A549 (cell line): ENCODE data around the gene P2RX4. TPM values are rescaled to one million over a fixed set of nuclear protein-coding genes. Genes with fewer than 3 reads are reported as not detected.

ENCODE experiments used
- ATAC-seq, 2 experiments: fragments of 200-7000 bp in 1 of 2; fragments of >200 bp in 1 of 2; cut with Nextera tagmentation in 1 of 2; cut with Tn5 transposase in 1 of 2; 3 replicates each; pipeline versions ENCODE4 v1.8.0 to v1.9.1; 2018 to 2020; ENCODE audit warnings: mild to moderate bottlenecking in 1 of 2, moderate library complexity in 1 of 2
- CTCF ChIA-PET: fragments of 300-600 bp; sonication (Branson Sonifier 250); formaldehyde crosslinking; extraction: SDS; loops from one replicate; lab custom pipeline; 2021; ENCODE audit warnings: antibody characterized with exemption, inconsistent platforms; lab: Yijun Ruan, JAX
- POLR2A ChIA-PET: fragments of 350-600 bp; formaldehyde crosslinking; extraction: SDS; loops from one replicate; lab custom pipeline; 2021; ENCODE audit warnings: antibody characterized with exemption, inconsistent platforms; lab: Yijun Ruan, JAX
- DNase-seq, 2 experiments: peaks; one replicate each; pipeline versions ENCODE4 v3.0.0 to v3.0.0-alpha.2; 2011 to 2016; ENCODE audit warnings: low read depth in 1 of 2, low spot score in 1 of 2
- FAIRE-seq: peaks from 2 replicates; lab custom pipeline; 2011; peaks lifted over from hg19 to GRCh38; lab: Jason Lieb, UNC
- H3K27ac ChIP-seq, 2 experiments: fragments of >200 bp; sonication (Bioruptor Twin); formaldehyde crosslinking; 3 replicates each; pipeline ENCODE4 v1.5.1; 2016 to 2017
- H3K4me1 ChIP-seq: fragments of >200 bp; sonication (Bioruptor Twin); formaldehyde crosslinking; 3 replicates; pipeline ENCODE4 v1.6.1; 2016
- H3K4me2 ChIP-seq: fragments of >200 bp; sonication (Bioruptor Twin); formaldehyde crosslinking; 3 replicates; pipeline ENCODE4 v1.6.1; 2016
- H3K4me3 ChIP-seq: fragments of >200 bp; sonication (Bioruptor Twin); formaldehyde crosslinking; 3 replicates; pipeline ENCODE4 v1.5.1; 2016
- H3K9me3 ChIP-seq: fragments of >200 bp; sonication (Bioruptor Twin); formaldehyde crosslinking; 3 replicates; pipeline ENCODE4 v1.6.1; 2016
- CBX8 ChIP-seq: fragments of 200-600 bp; sonication (generic); IDR thresholded peaks from 2 replicates; pipeline ENCODE4 v1.6.1; 2016
- CHD4 ChIP-seq: fragments of 200-600 bp; sonication (generic); IDR thresholded peaks from 2 replicates; pipeline ENCODE4 v1.6.1; 2016; ENCODE audit warnings: antibody characterized with exemption, mild to moderate bottlenecking, borderline replicate concordance
- EHF ChIP-seq: fragments of 250-450 bp; sonication (Bioruptor Pico); IDR thresholded peaks from 2 replicates; pipeline ENCODE4 v1.5.0; 2020; ENCODE audit warnings: mild to moderate bottlenecking
- FOXS1 ChIP-seq: fragments of 250-450 bp; sonication (Bioruptor Pico); IDR thresholded peaks from 2 replicates; pipeline ENCODE4 v1.5.0; 2020; ENCODE audit warnings: mild to moderate bottlenecking, moderate library complexity
- HOXB13 ChIP-seq: fragments of 250-450 bp; sonication (Bioruptor Pico); IDR thresholded peaks from 2 replicates; pipeline ENCODE4 v1.5.0; 2020; ENCODE audit warnings: low read depth, mild to moderate bottlenecking, moderate library complexity
- HOXB5 ChIP-seq: fragments of 250-450 bp; sonication (Bioruptor Pico); IDR thresholded peaks from 2 replicates; pipeline ENCODE4 v1.5.0; 2020; ENCODE audit warnings: mild to moderate bottlenecking, moderate library complexity
- MAZ ChIP-seq: fragments of 150-350 bp; IDR thresholded peaks from 2 replicates; pipeline ENCODE4 v1.6.1; 2014; ENCODE audit warnings: antibody characterized with exemption, low read depth, low read length, borderline replicate concordance
- NFE2L2 ChIP-seq: fragments of 150-350 bp; conservative IDR thresholded peaks from 2 replicates; pipeline ENCODE4 v1.6.1; 2014; ENCODE audit warnings: low read length
- PHF8 ChIP-seq: fragments of 200-600 bp; sonication (generic); IDR thresholded peaks from 2 replicates; pipeline ENCODE4 v1.6.1; 2016; ENCODE audit warnings: low read depth, mild to moderate bottlenecking, antibody characterized with exemption, moderate library complexity, borderline replicate concordance
- RFX5 ChIP-seq: fragments of 450-650 bp; IDR thresholded peaks from 2 replicates; pipeline ENCODE4 v1.7.1; 2014; ENCODE audit warnings: antibody characterized with exemption, mild to moderate bottlenecking, moderate library complexity
- SMC3 ChIP-seq: fragments of >200 bp; sonication (Bioruptor Twin); formaldehyde crosslinking; IDR thresholded peaks from 3 replicates; pipeline ENCODE4 v1.6.1; 2018; ENCODE audit warnings: inconsistent platforms
- TFCP2L1 ChIP-seq: fragments of 250-450 bp; sonication (Bioruptor Pico); IDR thresholded peaks from 2 replicates; pipeline ENCODE4 v1.5.0; 2021; ENCODE audit warnings: mild to moderate bottlenecking
- TP53 ChIP-seq: fragments of 250-450 bp; sonication (Bioruptor Pico); IDR thresholded peaks from 2 replicates; pipeline ENCODE4 v1.5.0; 2021; ENCODE audit warnings: mild to moderate bottlenecking, moderate library complexity
- ZFP36 ChIP-seq: fragments of 450-650 bp; IDR thresholded peaks from 2 replicates; pipeline ENCODE4 v1.6.1; 2014; ENCODE audit warnings: borderline replicate concordance; ENCODE audit not compliant: partially characterized antibody
- ZSCAN20 ChIP-seq: fragments of 250-450 bp; sonication (Bioruptor Pico); IDR thresholded peaks from 2 replicates; pipeline ENCODE4 v1.8.0; 2022; ENCODE audit warnings: mild to moderate bottlenecking, moderate library complexity
- WGBS: methylation state at CpG from one replicate; pipeline ENCODE4 v1.1.6; 2017; ENCODE audit errors: missing lambda C conversion rate; 5-methylcytosine and 5-hydroxymethylcytosine counted together
- polyA plus RNA-seq, 4 experiments: library from polyadenylated mRNA; depleted of rRNA in 3 of 4; stranded (reverse); fragments of >200 nt; fragmentation: RNase III in 1 of 4; extraction: RNeasy Plus Mini Kit Qiagen cat#74134 plus additional on column Dnase treatment in 1 of 4; gene quantifications; 2 replicates in 3 of 4; 3 replicates in 1 of 4; pipeline ENCODE4 v1.2.3, GENCODE V29; 2011 to 2017
- TF ChIP-seq, protein P1 (sequence below): fragments of 200-600 bp; sonication (generic); IDR thresholded peaks from 2 replicates; pipeline ENCODE4 v1.6.1; 2016; ENCODE audit warnings: antibody characterized with exemption, mild to moderate bottlenecking, moderate library complexity
- TF ChIP-seq, protein P2 (sequence below): fragments of 250-450 bp; sonication (Bioruptor Pico); IDR thresholded peaks from 2 replicates; pipeline ENCODE4 v1.5.0; 2020; ENCODE audit warnings: low read depth, mild to moderate bottlenecking, moderate library complexity
- TF ChIP-seq, protein P3 (sequence below): fragments of >200 bp; sonication (Bioruptor Twin); formaldehyde crosslinking; IDR thresholded peaks from 2 replicates; pipeline ENCODE4 v1.6.1; 2016

P2RX4 gene
- polyA plus RNA-seq, 2 of the 4 experiments (the other 2 are of a cell fraction): 16.0 to 27.5 TPM

DNA sequence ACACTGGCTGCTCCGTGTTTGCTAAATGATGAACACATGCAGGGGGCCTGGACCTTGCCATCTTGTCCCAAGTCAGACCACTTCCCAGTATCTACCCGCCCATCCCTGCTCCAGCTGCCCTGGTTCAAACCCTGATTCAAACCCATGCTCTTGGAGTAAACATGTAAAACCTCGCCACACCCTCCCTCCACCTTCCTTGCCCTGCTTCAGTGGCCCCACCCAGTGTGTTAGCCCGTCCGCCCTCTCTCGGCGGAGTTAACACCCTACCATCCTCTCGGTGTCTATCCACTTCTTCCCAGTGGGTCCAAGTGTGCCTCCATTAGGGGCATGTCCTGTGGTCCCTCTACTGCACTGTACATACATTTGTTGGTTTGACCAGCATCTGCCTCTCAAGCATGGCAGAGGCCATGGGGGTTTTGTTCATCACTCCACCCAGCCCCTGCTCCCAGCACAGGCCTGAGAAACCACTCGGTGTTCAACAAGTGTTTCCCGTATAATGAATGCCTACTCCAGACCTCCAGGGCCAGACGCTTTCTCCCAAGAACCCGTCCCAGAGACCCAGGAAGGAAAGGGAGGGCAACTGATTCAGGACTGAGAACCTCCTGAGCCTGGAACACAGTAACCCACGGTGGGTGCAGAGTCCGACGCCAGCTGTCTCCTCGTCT is 37.1 kb downstream of the P2RX4 start (continued):
- TF ChIP-seq, protein P1, sequence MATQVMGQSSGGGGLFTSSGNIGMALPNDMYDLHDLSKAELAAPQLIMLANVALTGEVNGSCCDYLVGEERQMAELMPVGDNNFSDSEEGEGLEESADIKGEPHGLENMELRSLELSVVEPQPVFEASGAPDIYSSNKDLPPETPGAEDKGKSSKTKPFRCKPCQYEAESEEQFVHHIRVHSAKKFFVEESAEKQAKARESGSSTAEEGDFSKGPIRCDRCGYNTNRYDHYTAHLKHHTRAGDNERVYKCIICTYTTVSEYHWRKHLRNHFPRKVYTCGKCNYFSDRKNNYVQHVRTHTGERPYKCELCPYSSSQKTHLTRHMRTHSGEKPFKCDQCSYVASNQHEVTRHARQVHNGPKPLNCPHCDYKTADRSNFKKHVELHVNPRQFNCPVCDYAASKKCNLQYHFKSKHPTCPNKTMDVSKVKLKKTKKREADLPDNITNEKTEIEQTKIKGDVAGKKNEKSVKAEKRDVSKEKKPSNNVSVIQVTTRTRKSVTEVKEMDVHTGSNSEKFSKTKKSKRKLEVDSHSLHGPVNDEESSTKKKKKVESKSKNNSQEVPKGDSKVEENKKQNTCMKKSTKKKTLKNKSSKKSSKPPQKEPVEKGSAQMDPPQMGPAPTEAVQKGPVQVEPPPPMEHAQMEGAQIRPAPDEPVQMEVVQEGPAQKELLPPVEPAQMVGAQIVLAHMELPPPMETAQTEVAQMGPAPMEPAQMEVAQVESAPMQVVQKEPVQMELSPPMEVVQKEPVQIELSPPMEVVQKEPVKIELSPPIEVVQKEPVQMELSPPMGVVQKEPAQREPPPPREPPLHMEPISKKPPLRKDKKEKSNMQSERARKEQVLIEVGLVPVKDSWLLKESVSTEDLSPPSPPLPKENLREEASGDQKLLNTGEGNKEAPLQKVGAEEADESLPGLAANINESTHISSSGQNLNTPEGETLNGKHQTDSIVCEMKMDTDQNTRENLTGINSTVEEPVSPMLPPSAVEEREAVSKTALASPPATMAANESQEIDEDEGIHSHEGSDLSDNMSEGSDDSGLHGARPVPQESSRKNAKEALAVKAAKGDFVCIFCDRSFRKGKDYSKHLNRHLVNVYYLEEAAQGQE: no peak
- TF ChIP-seq TFCP2L1: no peak
- TF ChIP-seq, protein P2, sequence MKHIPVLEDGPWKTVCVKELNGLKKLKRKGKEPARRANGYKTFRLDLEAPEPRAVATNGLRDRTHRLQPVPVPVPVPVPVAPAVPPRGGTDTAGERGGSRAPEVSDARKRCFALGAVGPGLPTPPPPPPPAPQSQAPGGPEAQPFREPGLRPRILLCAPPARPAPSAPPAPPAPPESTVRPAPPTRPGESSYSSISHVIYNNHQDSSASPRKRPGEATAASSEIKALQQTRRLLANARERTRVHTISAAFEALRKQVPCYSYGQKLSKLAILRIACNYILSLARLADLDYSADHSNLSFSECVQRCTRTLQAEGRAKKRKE (CRISPR knock-in tag): no peak
- TF ChIP-seq ZFP36: no peak
- TF ChIP-seq EHF (CRISPR knock-in tag): no peak
- no peak for TF ChIP-seq MAZ
- no peak for TF ChIP-seq CHD4
- TF ChIP-seq PHF8: no peak
- no peak for TF ChIP-seq CBX8
- TF ChIP-seq, all 56 proteins: peak for 0

DNA sequence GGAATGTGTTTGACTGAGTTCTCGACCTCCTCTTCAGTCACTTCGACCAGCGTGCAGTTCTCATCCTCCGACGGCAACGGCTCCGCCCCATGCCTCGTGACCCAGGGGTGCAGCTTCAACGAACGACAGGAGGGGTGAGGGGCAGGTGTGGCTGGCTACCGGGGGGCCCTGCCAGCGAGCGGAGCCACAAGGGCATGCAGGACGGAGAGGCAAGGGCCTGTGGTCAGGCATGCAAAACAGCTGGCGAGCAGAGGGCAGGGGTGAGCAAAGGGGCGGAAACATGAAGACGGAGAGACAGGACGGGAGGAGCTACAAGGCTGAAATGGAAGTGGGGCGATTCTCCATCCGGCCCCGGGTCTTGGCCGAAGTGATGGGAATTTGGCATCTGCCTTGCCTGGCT is 38.7 kb downstream of the P2RX4 start:
- no peak for ATAC-seq
- WGBS: 93% methylated on average over 22 of the region's 22 CpGs
- no peak for DNase-seq
- ChIA-PET POLR2A (no interaction called here), CTCF (interaction anchor here (1.1 to 1.3 kb wide), 2 partner anchors 18 to 23 kb away, joined by 3 to 4 read pairs; no protein-coding TSS in a partner anchor)
- no peak overlapping the region for H3K4me2 ChIP-seq
- no peaks in the 10 kb centered on the region for H3K9me3 ChIP-seq
- no peak overlapping the region for H3K27ac ChIP-seq
- no peak for TF ChIP-seq SMC3
- H3K4me3 ChIP-seq: no peak overlapping the region
- no peak for FAIRE-seq
- H3K4me1 ChIP-seq: no peaks in the 10 kb centered on the region

DNA sequence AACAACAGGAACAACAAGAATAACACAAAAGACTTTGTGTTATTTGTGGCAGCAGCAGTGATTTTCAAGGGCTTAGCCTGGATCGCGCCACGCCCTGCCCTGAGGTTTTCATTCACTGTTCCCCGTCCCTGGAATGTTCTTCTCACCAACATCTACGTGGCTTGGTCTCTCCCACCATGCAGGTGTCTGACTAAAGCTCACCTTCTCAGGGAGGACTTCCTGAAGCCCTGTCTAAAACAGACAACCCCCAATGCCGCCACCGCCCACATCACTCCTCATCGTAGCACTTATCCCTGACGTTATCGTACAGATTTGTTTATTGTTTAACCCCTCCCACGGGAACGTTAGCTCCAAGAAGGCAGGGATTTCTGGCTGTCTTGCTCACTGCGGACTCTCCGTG is 40.4 kb downstream of the P2RX4 start:
- Histone ChIP-seq H3K4me3 (no peak overlapping the region), H3K9me3 (no peaks in the 10 kb centered on the region), H3K4me1 (no peaks in the 10 kb centered on the region), H3K4me2 (no peak overlapping the region), H3K27ac (no peak overlapping the region)
- POLR2A ChIA-PET: no interaction called here
- no peak for ATAC-seq
- 91% methylated on average over 14 of the region's 14 CpGs for WGBS
- no peak for FAIRE-seq
- CTCF ChIA-PET: interaction anchor here (0.6 to 1.5 kb wide), 6 partner anchors 9 to 461 kb away, joined by 3 to 5 read pairs (median 3); no protein-coding TSS in a partner anchor
- no peak for DNase-seq
- TF ChIP-seq FOXS1 (no peak), HOXB13 (no peak), CHD4 (no peak), HOXB5 (no peak), ZFP36 (no peak), SMC3 (no peak), NFE2L2 (no peak), MAZ (no peak), TP53 (CRISPR knock-in tag) (no peak), RFX5 (no peak), ZSCAN20 (CRISPR knock-in tag) (no peak)
- TF ChIP-seq, protein P3, sequence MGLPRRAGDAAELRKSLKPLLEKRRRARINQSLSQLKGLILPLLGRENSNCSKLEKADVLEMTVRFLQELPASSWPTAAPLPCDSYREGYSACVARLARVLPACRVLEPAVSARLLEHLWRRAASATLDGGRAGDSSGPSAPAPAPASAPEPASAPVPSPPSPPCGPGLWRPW: no peak
